Heart left ventricle (tissue), 13 donors: ENCODE data around the gene NIPBL.

ENCODE experiments used
- CTCF ChIP-seq, 12 donors: fragments of 200-600 bp; sonication (generic) in 4 of 12; IDR thresholded peaks; one replicate each; pipeline versions ENCODE4 v1.5.0 to v1.8.0; 2018 to 2022; ENCODE audit warnings: antibody characterized with exemption in 12 of 12, mild to moderate bottlenecking in 5 of 12
- POLR2A ChIP-seq, 2 donors: fragments of 450-650 bp; IDR thresholded peaks; one replicate each; pipeline ENCODE4 v1.6.1; 2017; ENCODE audit warnings: antibody characterized with exemption in 2 of 2, mild to moderate bottlenecking in 2 of 2, moderate library complexity in 2 of 2
- donor health status: ischemic (EF 13 %, LVEDD 7.1; RV severe dilation, severe dysfunction).
- donor health status: DM: no; HTN: yes; CAD: no.
- donor health status: DM: no; HTN: no; CAD: no.
- donor health status: ischemic (EF 25% LVEDD 6.9; RV normal size, moderate dysfunction).
- donor health status: ischemic (EF 25% LVEDD 5.7; RV mildly dilated, moderate dysfunction).
- donor health status: ischemic (EF 35%, LVEDD 5.7; RV mildly dilated, moderate dysfunction).
- donor health status: nonischemic (EF 11% LVEDD 7.7; RV severe dilation, severe dysfunction).
- donor health status: DM: yes; HTN: yes; CAD: no.
- donor health status: PGD.
- donor health status: ischemic (EF 29% LVEDD 5.4; RV normal size, mild dysfunction).
- donor health status: nonischemic (EF 23%, LVEDD 6.1; RV moderate dilation, normal function).

GRCh38 chr5:36876965-36877666 lies 547 bp downstream of the NIPBL start:
- TF ChIP-seq CTCF (IDR thresholded peaks at IDR 0.05) (no peak), POLR2A (IDR thresholded peaks at IDR 0.05) (no peak)
